Nephron (organoid): ENCODE results near the gene ORC1.
A peak's percentile ranks its signal among the peaks of the same experiment; 100 is the strongest.

ENCODE experiments used
- H3K27ac Mint-ChIP-seq, 3 experiments: 2 replicates each; pipeline ENCODE4 v1.8.0; 2020; ENCODE audit warnings: mixed read lengths in 3 of 3, mild to moderate bottlenecking in 2 of 3, moderate library complexity in 1 of 3
- H3K27me3 Mint-ChIP-seq: 2 replicates; pipeline ENCODE4 v1.8.0; 2021; ENCODE audit warnings: low read depth, mild to moderate bottlenecking, moderate library complexity, mixed read lengths
- H3K36me3 Mint-ChIP-seq: 2 replicates; pipeline ENCODE4 v1.8.0; 2020; ENCODE audit warnings: low read depth, mixed read lengths
- H3K4me1 Mint-ChIP-seq: 2 replicates; pipeline ENCODE4 v1.8.0; 2020; ENCODE audit warnings: mixed read lengths
- H3K4me3 Mint-ChIP-seq, 3 experiments: 2 replicates each; pipeline ENCODE4 v1.8.0; 2020; ENCODE audit warnings: mild to moderate bottlenecking in 3 of 3, mixed read lengths in 3 of 3, moderate library complexity in 2 of 3
- H3K9me3 Mint-ChIP-seq: 2 replicates; pipeline ENCODE4 v1.8.0; 2020; ENCODE audit warnings: mixed read lengths
- TF ChIP-seq, protein P1 (sequence below), 3 experiments: fragments of 200-600 bp; sonication (generic); IDR thresholded peaks; one replicate each; pipeline ENCODE4 v1.5.0; 2021; ENCODE audit warnings: antibody characterized with exemption in 3 of 3; ENCODE audit not compliant: unreplicated experiment in 3 of 3

The ORC1 gene

GRCh38 chr1:52435211-52435610, 31.0 kb upstream of the ORC1 start:
- TF ChIP-seq, protein P1, sequence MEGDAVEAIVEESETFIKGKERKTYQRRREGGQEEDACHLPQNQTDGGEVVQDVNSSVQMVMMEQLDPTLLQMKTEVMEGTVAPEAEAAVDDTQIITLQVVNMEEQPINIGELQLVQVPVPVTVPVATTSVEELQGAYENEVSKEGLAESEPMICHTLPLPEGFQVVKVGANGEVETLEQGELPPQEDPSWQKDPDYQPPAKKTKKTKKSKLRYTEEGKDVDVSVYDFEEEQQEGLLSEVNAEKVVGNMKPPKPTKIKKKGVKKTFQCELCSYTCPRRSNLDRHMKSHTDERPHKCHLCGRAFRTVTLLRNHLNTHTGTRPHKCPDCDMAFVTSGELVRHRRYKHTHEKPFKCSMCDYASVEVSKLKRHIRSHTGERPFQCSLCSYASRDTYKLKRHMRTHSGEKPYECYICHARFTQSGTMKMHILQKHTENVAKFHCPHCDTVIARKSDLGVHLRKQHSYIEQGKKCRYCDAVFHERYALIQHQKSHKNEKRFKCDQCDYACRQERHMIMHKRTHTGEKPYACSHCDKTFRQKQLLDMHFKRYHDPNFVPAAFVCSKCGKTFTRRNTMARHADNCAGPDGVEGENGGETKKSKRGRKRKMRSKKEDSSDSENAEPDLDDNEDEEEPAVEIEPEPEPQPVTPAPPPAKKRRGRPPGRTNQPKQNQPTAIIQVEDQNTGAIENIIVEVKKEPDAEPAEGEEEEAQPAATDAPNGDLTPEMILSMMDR (IDR thresholded peaks at IDR 0.05; ENCODE audit: unreplicated experiment in 3 of 3): no peak
- Mint-ChIP-seq H3K36me3 (peaks cover 80% of the 10 kb centered on the region), H3K27ac (peak overlapping the region in 1 of 3 experiments; percentile 0)

DNA sequence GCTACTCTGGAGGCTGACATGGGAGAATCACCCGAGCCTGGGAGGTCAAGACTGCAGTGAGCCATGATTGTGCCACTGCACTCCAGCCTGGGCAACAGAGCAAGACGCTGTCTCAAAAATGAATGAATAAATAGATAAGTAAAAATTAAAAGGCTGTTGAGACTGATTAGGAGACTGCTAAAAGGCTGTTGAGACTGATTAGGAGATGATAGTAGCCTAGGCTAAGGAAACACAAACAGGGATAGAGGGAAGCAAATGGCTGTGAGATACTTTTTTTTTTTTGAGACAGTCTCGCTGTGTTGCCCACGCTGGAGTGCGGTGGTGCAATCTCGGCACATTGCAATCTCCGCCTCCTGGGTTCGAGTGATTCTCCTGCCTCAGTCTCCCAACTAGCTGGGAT, 28.6 kb upstream of the ORC1 start:
- TF ChIP-seq, protein P1 (IDR thresholded peaks at IDR 0.05; ENCODE audit: unreplicated experiment in 3 of 3): no peak
- Mint-ChIP-seq H3K27me3 (no peaks in the 10 kb centered on the region), H3K27ac (no peak overlapping the region), H3K4me1 (no peaks in the 10 kb centered on the region), H3K4me3 (no peak overlapping the region), H3K9me3 (no peaks in the 10 kb centered on the region), H3K36me3 (peaks cover 74% of the 10 kb centered on the region)

More at GRCh38 chr1:52435211-52435610, 31.0 kb upstream of the ORC1 start:
- Mint-ChIP-seq H3K4me1 (no peaks in the 10 kb centered on the region), H3K27me3 (no peaks in the 10 kb centered on the region), H3K9me3 (no peaks in the 10 kb centered on the region), H3K4me3 (no peak overlapping the region)

DNA sequence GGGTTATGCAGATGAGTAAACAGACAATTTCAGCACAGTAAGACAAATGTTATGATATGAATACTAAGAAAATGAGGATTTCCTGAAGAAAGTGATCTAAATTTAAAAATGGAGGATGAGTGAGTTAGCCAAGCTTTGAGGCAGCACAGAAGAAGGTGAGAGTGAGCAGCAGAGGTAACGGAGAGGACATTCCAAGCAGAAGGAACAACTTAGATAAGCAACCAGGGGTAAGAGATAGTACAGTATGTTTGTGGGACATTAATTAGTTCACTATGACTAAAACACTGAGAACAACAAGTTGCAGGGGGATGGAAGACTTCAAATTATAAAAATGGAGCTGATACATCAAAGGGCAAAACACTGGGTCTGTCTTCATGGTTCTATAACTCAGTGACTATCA, 22.9 kb upstream of the ORC1 start:
- TF ChIP-seq, protein P1 (IDR thresholded peaks at IDR 0.05; ENCODE audit: unreplicated experiment in 3 of 3): no peak
- peaks cover 66% of the 10 kb centered on the region for H3K36me3 Mint-ChIP-seq
- H3K4me3 Mint-ChIP-seq: no peak overlapping the region
- H3K27me3 Mint-ChIP-seq: no peaks in the 10 kb centered on the region
- no peaks in the 10 kb centered on the region for H3K9me3 Mint-ChIP-seq
- no peaks in the 10 kb centered on the region for H3K4me1 Mint-ChIP-seq
- H3K27ac Mint-ChIP-seq: no peak overlapping the region

DNA sequence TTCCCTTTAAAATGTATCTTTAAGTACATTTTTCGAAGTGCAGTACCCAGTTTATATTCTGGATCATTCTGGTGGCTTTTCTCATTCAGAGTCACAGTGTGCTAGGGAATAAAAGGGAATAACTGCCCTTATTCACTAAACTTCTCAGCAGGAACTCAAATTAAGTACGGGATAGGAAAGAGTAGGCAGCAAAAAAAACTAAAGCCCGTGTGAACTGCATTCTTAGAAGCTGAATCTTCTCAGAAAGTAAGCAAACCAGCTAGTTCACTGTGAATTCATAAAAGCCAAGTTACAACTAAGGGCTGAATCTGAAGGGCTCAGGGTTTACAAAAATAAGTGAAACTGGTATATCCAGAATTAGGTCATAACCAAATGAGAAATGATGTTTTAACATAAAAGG, 22.1 kb upstream of the ORC1 start:
- no peak overlapping the region for H3K4me3 Mint-ChIP-seq
- H3K27ac Mint-ChIP-seq: no peak overlapping the region
- no peaks in the 10 kb centered on the region for H3K4me1 Mint-ChIP-seq
- no peaks in the 10 kb centered on the region for H3K27me3 Mint-ChIP-seq
- H3K9me3 Mint-ChIP-seq: no peaks in the 10 kb centered on the region
- H3K36me3 Mint-ChIP-seq: peaks cover 61% of the 10 kb centered on the region
- TF ChIP-seq, protein P1 (IDR thresholded peaks at IDR 0.05; ENCODE audit: unreplicated experiment in 3 of 3): no peak

- no peaks in the 10 kb centered on the region for H3K4me1 Mint-ChIP-seq
- H3K27ac Mint-ChIP-seq: no peak overlapping the region
- no peaks in the 10 kb centered on the region for H3K27me3 Mint-ChIP-seq
- H3K36me3 Mint-ChIP-seq: peaks cover 53% of the 10 kb centered on the region
- TF ChIP-seq, protein P1 (IDR thresholded peaks at IDR 0.05; ENCODE audit: unreplicated experiment in 3 of 3): no peak
- no peaks in the 10 kb centered on the region for H3K9me3 Mint-ChIP-seq
- no peak overlapping the region for H3K4me3 Mint-ChIP-seq
Measured at GRCh38 chr1:52424813-52425212, 20.6 kb upstream of the ORC1 start.

DNA sequence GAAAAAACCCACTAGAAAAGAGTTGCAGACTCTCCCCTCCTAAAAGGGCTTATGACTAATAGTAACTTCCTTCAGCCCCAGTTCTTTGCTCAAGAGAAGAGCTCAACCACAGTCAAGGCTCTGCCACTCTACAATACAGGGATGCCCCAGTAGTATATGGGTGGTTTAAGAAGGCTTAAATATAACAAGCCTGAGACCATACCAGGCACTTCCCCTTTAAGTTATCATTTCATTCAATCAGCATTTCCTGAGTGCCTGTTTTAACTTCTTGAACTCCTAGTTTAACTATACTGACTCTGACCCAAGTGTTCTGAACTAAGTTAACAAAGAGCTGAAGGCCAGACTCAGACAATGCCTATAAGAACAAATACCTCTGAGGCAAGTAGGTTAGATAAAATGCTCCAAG, 20.0 kb upstream of the ORC1 start:
- Mint-ChIP-seq H3K9me3 (no peaks in the 10 kb centered on the region), H3K4me3 (no peak overlapping the region), H3K4me1 (no peaks in the 10 kb centered on the region), H3K27me3 (no peaks in the 10 kb centered on the region), H3K36me3 (peaks cover 59% of the 10 kb centered on the region), H3K27ac (no peak overlapping the region)
- TF ChIP-seq, protein P1 (IDR thresholded peaks at IDR 0.05; ENCODE audit: unreplicated experiment in 3 of 3): no peak
